WTC11 (cell line): ENCODE measurements around the gene SLFN14. TPM values are rescaled to one million over a fixed set of nuclear protein-coding genes. Genes with fewer than 3 reads are reported as not detected.
"Not testable (repeated sequence)": the region's sequence is repeated elsewhere in the genome, so short reads cannot be mapped to it uniquely, and the experiment has no call there.

Source experiments
- ATAC-seq: fragments of 200-7000 bp; cut with Tn5 transposase; 2 replicates; pipeline ENCODE4 v1.10.0; 2021; ENCODE audit warnings: mild to moderate bottlenecking, moderate library complexity
- CTCF ChIA-PET: fragments of 300-600 bp; sonication (Branson Sonifier 250); formaldehyde crosslinking; loops from one replicate; lab custom pipeline; 2021; ENCODE audit warnings: antibody characterized with exemption; lab: Charles Lee
- POLR2A ChIA-PET: fragments of 350-600 bp; sonication (Branson Sonifier 250); formaldehyde crosslinking; loops from one replicate; lab custom pipeline; 2021; ENCODE audit warnings: antibody characterized with exemption; lab: Charles Lee
- DNase-seq: peaks from one replicate; pipeline ENCODE4 v3.0.0; 2021; ENCODE audit warnings: low spot score
- H3K27ac Mint-ChIP-seq: 2 replicates; pipeline ENCODE4 v1.8.0; 2021; ENCODE audit warnings: mixed read lengths
- H3K27me3 Mint-ChIP-seq: 2 replicates; pipeline ENCODE4 v1.8.0; 2021; ENCODE audit warnings: low read depth, mild to moderate bottlenecking, moderate library complexity, mixed read lengths
- H3K36me3 Mint-ChIP-seq: 2 replicates; pipeline ENCODE4 v1.8.0; 2021; ENCODE audit warnings: mixed read lengths
- H3K4me1 Mint-ChIP-seq: 2 replicates; pipeline ENCODE4 v1.8.0; 2022; ENCODE audit warnings: mixed read lengths
- H3K4me3 Mint-ChIP-seq: 2 replicates; pipeline ENCODE4 v1.8.0; 2021; ENCODE audit warnings: mild to moderate bottlenecking, moderate library complexity, mixed read lengths
- H3K9me3 Mint-ChIP-seq: 2 replicates; pipeline ENCODE4 v1.8.0; 2021; ENCODE audit warnings: mixed read lengths
- CTCF ChIP-seq: fragments of 200-600 bp; IDR thresholded peaks from 2 replicates; pipeline ENCODE4 v1.8.0; 2022; ENCODE audit warnings: antibody characterized with exemption
- MYBL2 ChIP-seq: sonication (generic); formaldehyde crosslinking; IDR thresholded peaks from 2 replicates; pipeline ENCODE4 v1.8.1; 2023; ENCODE audit warnings: mild to moderate bottlenecking, moderate library complexity, missing genetic modification reagents
- NFE2L1 ChIP-seq: sonication (generic); formaldehyde crosslinking; IDR thresholded peaks from 2 replicates; pipeline ENCODE4 v1.8.1; 2023; ENCODE audit warnings: missing genetic modification reagents
- NR3C1 ChIP-seq: sonication (generic); formaldehyde crosslinking; conservative IDR thresholded peaks from 2 replicates; pipeline ENCODE4 v1.8.1; 2023; ENCODE audit warnings: low read depth, mild to moderate bottlenecking, missing genetic modification reagents
- PRDM15 ChIP-seq: sonication (generic); formaldehyde crosslinking; IDR thresholded peaks from 2 replicates; pipeline ENCODE4 v1.8.0; 2022; ENCODE audit warnings: missing genetic modification reagents
- SMAD3 ChIP-seq: sonication (generic); formaldehyde crosslinking; IDR thresholded peaks from 2 replicates; pipeline ENCODE4 v1.8.0; 2022; ENCODE audit warnings: missing genetic modification reagents, mild to moderate bottlenecking, borderline replicate concordance
- ZBTB21 ChIP-seq: sonication (generic); formaldehyde crosslinking; IDR thresholded peaks from 2 replicates; pipeline ENCODE4 v1.8.1; 2023; ENCODE audit warnings: mild to moderate bottlenecking, missing genetic modification reagents, borderline replicate concordance
- ZNF263 ChIP-seq: sonication (generic); formaldehyde crosslinking; IDR thresholded peaks from 2 replicates; pipeline ENCODE4 v1.8.1; 2022; ENCODE audit warnings: low read depth, mild to moderate bottlenecking, moderate library complexity, missing genetic modification reagents
- ZNF317 ChIP-seq: sonication (generic); formaldehyde crosslinking; IDR thresholded peaks from 2 replicates; pipeline ENCODE4 v1.8.1; 2023; ENCODE audit warnings: low read depth, mild to moderate bottlenecking, moderate library complexity, missing genetic modification reagents, borderline replicate concordance
- ZNF416 ChIP-seq: fragments of 250-450 bp; sonication (Bioruptor Pico); IDR thresholded peaks from 2 replicates; pipeline ENCODE4 v1.9.0; 2021; ENCODE audit warnings: mild to moderate bottlenecking, inconsistent platforms
- total RNA-seq: library from RNA; stranded (reverse); gene quantifications from 3 replicates; pipeline ENCODE4 v1.2.3, GENCODE V29; 2021
- TF ChIP-seq, protein P1 (sequence below): sonication (generic); formaldehyde crosslinking; IDR thresholded peaks from 2 replicates; pipeline ENCODE4 v1.8.0; 2022; ENCODE audit warnings: mild to moderate bottlenecking, missing genetic modification reagents
- TF ChIP-seq, protein P2 (sequence below): sonication (generic); formaldehyde crosslinking; IDR thresholded peaks from 2 replicates; pipeline ENCODE4 v1.8.1; 2023; ENCODE audit warnings: mild to moderate bottlenecking, missing genetic modification reagents, borderline replicate concordance

SLFN14 gene
- total RNA-seq, 1 experiment from 2014 or later = not detected

GRCh38 chr17:35529866-35530265 lies 30.8 kb downstream of the SLFN14 start:
- ATAC-seq = no peak
- POLR2A ChIA-PET = interaction anchor here (0.7 kb wide), 1 partner anchor 25 kb away, joined by 10 read pairs; no protein-coding TSS in a partner anchor
- no peak overlapping the region for H3K27ac Mint-ChIP-seq
- CTCF ChIA-PET = interaction anchor here (0.7 kb wide), 1 partner anchor 96 kb away, joined by 3 read pairs; no protein-coding TSS in a partner anchor
- H3K4me1 Mint-ChIP-seq = no peaks in the 10 kb centered on the region
- no peak overlapping the region for H3K4me3 Mint-ChIP-seq
- no peaks in the 10 kb centered on the region for H3K36me3 Mint-ChIP-seq
- H3K9me3 Mint-ChIP-seq = 0 out of 2 replicates have a peak, but pooled peaks cover 3% of the 10 kb centered on the region
- DNase-seq = no peak
- H3K27me3 Mint-ChIP-seq = peaks cover 36% of the 10 kb centered on the region
- TF ChIP-seq SMAD3 (CRISPR knock-in tag) (no peak), MYBL2 (CRISPR knock-in tag) (no peak)

- H3K4me3 Mint-ChIP-seq, POLR2A ChIA-PET, H3K36me3 Mint-ChIP-seq, H3K9me3 Mint-ChIP-seq, DNase-seq, H3K4me1 Mint-ChIP-seq, ATAC-seq, CTCF ChIA-PET, H3K27ac Mint-ChIP-seq: not testable (repeated sequence)
- H3K27me3 Mint-ChIP-seq = peaks cover 42% of the 10 kb centered on the region
Observed at GRCh38 chr17:35529326-35529725, 31.3 kb downstream of the SLFN14 start.

DNA sequence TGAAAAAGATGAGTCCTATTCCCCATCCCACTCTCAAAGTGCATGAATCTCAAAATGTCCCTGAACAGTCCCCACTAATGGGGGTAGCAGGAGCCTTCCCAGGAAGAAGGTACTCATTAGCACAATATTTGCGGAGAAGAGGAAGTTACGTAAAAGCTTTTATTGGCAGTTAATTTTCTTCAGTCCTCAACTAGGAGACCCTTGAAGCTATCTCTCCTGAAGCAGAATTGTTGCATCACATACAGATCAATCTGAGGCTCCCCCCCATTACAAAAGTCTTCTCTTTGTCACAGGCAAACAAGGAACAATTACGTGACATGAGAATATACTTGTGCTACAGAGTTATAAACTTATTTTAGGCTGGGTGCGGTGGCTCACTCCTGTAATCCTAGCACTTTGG lies 37.3 kb downstream of the SLFN14 start:
- ATAC-seq (no peak), DNase-seq (no peak)
- POLR2A ChIA-PET = no interaction called here
- Mint-ChIP-seq H3K9me3 (no peaks in the 10 kb centered on the region), H3K4me1 (peaks cover 4% of the 10 kb centered on the region), H3K27me3 (peaks cover 66% of the 10 kb centered on the region), H3K36me3 (no peaks in the 10 kb centered on the region), H3K27ac (no peak overlapping the region)
- CTCF ChIA-PET = interaction anchor here (1.0 to 2.0 kb wide), 3 partner anchors 10 to 211 kb away, joined by 4 to 10 read pairs (median 4); no protein-coding TSS in a partner anchor
- TF ChIP-seq ZNF263 (CRISPR knock-in tag) (no peak), NR3C1 (CRISPR knock-in tag) (no peak), PRDM15 (no peak), NFE2L1 (CRISPR knock-in tag) (no peak), CTCF (no peak), ZBTB21 (CRISPR knock-in tag) (no peak), ZNF317 (CRISPR knock-in tag) (no peak), ZNF416 (CRISPR knock-in tag) (no peak), MYBL2 (CRISPR knock-in tag) (no peak)
- TF ChIP-seq, protein P1, sequence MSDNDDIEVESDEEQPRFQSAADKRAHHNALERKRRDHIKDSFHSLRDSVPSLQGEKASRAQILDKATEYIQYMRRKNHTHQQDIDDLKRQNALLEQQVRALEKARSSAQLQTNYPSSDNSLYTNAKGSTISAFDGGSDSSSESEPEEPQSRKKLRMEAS (CRISPR knock-in tag) = no peak
- TF ChIP-seq, protein P2, sequence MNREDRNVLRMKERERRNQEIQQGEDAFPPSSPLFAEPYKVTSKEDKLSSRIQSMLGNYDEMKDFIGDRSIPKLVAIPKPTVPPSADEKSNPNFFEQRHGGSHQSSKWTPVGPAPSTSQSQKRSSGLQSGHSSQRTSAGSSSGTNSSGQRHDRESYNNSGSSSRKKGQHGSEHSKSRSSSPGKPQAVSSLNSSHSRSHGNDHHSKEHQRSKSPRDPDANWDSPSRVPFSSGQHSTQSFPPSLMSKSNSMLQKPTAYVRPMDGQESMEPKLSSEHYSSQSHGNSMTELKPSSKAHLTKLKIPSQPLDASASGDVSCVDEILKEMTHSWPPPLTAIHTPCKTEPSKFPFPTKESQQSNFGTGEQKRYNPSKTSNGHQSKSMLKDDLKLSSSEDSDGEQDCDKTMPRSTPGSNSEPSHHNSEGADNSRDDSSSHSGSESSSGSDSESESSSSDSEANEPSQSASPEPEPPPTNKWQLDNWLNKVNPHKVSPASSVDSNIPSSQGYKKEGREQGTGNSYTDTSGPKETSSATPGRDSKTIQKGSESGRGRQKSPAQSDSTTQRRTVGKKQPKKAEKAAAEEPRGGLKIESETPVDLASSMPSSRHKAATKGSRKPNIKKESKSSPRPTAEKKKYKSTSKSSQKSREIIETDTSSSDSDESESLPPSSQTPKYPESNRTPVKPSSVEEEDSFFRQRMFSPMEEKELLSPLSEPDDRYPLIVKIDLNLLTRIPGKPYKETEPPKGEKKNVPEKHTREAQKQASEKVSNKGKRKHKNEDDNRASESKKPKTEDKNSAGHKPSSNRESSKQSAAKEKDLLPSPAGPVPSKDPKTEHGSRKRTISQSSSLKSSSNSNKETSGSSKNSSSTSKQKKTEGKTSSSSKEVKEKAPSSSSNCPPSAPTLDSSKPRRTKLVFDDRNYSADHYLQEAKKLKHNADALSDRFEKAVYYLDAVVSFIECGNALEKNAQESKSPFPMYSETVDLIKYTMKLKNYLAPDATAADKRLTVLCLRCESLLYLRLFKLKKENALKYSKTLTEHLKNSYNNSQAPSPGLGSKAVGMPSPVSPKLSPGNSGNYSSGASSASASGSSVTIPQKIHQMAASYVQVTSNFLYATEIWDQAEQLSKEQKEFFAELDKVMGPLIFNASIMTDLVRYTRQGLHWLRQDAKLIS (CRISPR knock-in tag) = no peak
- TF ChIP-seq, all 79 proteins: peak for 0
- no peak overlapping the region for H3K4me3 Mint-ChIP-seq

DNA sequence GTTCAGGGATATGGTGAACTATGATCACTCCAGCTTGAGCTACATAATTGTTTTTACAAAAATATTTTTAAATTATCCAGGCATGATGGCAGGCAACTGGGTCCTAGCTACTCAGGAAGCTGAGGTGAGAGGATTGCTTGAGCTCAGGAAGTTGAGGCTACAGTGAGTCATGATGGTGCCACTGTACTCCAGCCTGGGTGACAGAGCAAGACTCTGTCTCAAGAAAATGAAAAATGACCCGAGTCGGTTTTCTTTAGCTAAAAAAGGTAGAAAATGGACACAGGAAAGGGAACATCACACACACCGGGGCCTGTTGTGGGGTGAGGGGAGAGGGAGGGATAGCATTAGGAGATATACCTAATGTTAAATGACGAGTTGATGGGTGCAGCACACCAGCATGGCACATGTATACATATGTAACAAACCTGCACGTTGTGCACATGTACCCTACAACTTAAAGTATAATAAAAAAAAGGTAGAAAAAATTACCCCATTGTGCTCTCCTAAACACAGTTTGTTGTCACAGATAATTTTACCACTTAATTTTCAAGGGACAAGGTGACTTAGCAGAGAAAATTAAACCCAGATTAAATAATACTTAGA lies 38.9 kb downstream of the SLFN14 start:
- not testable (repeated sequence) for ATAC-seq
- CTCF ChIA-PET = interaction anchor here (1.3 to 2.0 kb wide), 2 partner anchors 12 to 18 kb away, joined by 4 to 10 read pairs; no protein-coding TSS in a partner anchor

More for the DNA sequence above, 38.9 kb downstream of the SLFN14 start:
- DNase-seq, H3K4me1 Mint-ChIP-seq, H3K27ac Mint-ChIP-seq, H3K4me3 Mint-ChIP-seq, H3K36me3 Mint-ChIP-seq, H3K9me3 Mint-ChIP-seq, POLR2A ChIA-PET: not testable (repeated sequence)
- H3K27me3 Mint-ChIP-seq = peaks cover 68% of the 10 kb centered on the region
